Thyroid gland (tissue), 4 donors: ENCODE data around the gene AKAP6. TPM values are rescaled to one million over a fixed set of nuclear protein-coding genes. Genes with fewer than 3 reads are reported as not detected.

Experiments
- DNase-seq, 2 donors: peaks; one replicate each; pipeline ENCODE4 v3.0.0-alpha.2; 2019
- H3K27ac ChIP-seq, 3 donors: fragments of 200-600 bp; sonication (generic); 1 replicate in 2 of 3; 2 replicates in 1 of 3; pipeline ENCODE4 v1.5.1; 2016 to 2019; ENCODE audit warnings: mild to moderate bottlenecking in 1 of 3, moderate library complexity in 1 of 3
- H3K27me3 ChIP-seq: fragments of 200-600 bp; sonication (generic); one replicate; pipeline ENCODE4 v1.5.1; 2019
- H3K36me3 ChIP-seq, 2 donors: fragments of 200-600 bp; sonication (generic); one replicate each; pipeline ENCODE4 v1.5.1; 2016 to 2019
- H3K4me1 ChIP-seq, 2 donors: fragments of 200-600 bp; sonication (generic); one replicate each; pipeline ENCODE4 v1.5.1; 2017 to 2019
- H3K4me3 ChIP-seq, 3 donors: fragments of 200-600 bp; sonication (generic); replicated peaks in 1 of 3; 1 replicate in 2 of 3; 2 replicates in 1 of 3; pipeline ENCODE4 v1.5.1; 2016; ENCODE audit warnings: mild to moderate bottlenecking in 1 of 3
- H3K9me3 ChIP-seq: fragments of 200-600 bp; sonication (generic); one replicate; pipeline ENCODE4 v1.5.1; 2017
- POLR2A ChIP-seq, 2 donors: fragments of 450-650 bp; IDR thresholded peaks; one replicate each; pipeline ENCODE4 v1.6.1; 2017; ENCODE audit warnings: antibody characterized with exemption in 2 of 2, mild to moderate bottlenecking in 2 of 2, moderate library complexity in 1 of 2
- WGBS, 2 donors: methylation state at CpG; one replicate each; pipeline ENCODE4 v1.1.5; 2017; 5-methylcytosine and 5-hydroxymethylcytosine counted together
- intact Hi-C: fragments of 100-400 bp; cut with DNase I; formaldehyde crosslinking; loops from one replicate; pipeline ENCODE4 v1.15.1; 2023
- total RNA-seq, 4 donors: library from RNA; depleted of rRNA; stranded (reverse); fragments of >200 nt; gene quantifications; one replicate each; pipeline ENCODE4 v1.2.3, GENCODE V29; 2016
- TF ChIP-seq, protein P1 (sequence below), 6 experiments: fragments of 200-600 bp in 3 of 6; fragments of 450-650 bp in 3 of 6; sonication (generic) in 3 of 6; IDR thresholded peaks; one replicate each; pipeline ENCODE4 v1.5.1; 2016 to 2019; ENCODE audit warnings: antibody characterized with exemption in 6 of 6, mild to moderate bottlenecking in 2 of 6, inconsistent platforms in 1 of 6, moderate library complexity in 1 of 6

Gene AKAP6
- total RNA-seq, 4 donors from 2014 or later = 13.0 to 34.5 (median 22.7) TPM

DNA sequence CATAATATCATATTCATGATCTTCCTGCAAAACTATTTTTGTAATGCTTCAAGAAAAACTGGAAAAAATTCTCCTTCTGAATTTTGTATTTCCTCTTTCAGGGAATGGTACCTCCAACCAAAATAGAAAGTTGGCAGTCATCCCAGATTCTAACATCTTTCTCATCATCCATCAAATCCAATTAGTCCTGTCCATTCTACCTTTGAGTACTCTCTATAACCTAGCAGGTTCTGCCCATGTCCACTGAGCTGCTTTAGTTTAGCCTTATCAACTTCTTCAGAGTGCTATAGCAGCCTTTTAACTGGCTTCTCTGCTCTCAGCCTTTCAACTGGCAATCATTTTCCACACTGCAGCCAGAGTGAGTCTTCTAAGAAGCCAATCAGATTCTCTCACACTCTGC, 236.2 kb downstream of the AKAP6 start:
- peaks cover 0 to 7% of the 10 kb centered on the region in 2 donors for H3K4me1 ChIP-seq
- H3K36me3 ChIP-seq = no peaks in the 10 kb centered on the region
- no peak for DNase-seq
- TF ChIP-seq, protein P1, sequence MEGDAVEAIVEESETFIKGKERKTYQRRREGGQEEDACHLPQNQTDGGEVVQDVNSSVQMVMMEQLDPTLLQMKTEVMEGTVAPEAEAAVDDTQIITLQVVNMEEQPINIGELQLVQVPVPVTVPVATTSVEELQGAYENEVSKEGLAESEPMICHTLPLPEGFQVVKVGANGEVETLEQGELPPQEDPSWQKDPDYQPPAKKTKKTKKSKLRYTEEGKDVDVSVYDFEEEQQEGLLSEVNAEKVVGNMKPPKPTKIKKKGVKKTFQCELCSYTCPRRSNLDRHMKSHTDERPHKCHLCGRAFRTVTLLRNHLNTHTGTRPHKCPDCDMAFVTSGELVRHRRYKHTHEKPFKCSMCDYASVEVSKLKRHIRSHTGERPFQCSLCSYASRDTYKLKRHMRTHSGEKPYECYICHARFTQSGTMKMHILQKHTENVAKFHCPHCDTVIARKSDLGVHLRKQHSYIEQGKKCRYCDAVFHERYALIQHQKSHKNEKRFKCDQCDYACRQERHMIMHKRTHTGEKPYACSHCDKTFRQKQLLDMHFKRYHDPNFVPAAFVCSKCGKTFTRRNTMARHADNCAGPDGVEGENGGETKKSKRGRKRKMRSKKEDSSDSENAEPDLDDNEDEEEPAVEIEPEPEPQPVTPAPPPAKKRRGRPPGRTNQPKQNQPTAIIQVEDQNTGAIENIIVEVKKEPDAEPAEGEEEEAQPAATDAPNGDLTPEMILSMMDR (IDR thresholded peaks at IDR 0.05) = no peak
- TF ChIP-seq POLR2A (IDR thresholded peaks at IDR 0.05) = no peak
- H3K9me3 ChIP-seq = no peaks in the 10 kb centered on the region
- no peaks in the 10 kb centered on the region for H3K27me3 ChIP-seq
- no peak overlapping the region for H3K4me3 ChIP-seq
- intact Hi-C loops = no loop called here
- no peak overlapping the region for H3K27ac ChIP-seq

DNA sequence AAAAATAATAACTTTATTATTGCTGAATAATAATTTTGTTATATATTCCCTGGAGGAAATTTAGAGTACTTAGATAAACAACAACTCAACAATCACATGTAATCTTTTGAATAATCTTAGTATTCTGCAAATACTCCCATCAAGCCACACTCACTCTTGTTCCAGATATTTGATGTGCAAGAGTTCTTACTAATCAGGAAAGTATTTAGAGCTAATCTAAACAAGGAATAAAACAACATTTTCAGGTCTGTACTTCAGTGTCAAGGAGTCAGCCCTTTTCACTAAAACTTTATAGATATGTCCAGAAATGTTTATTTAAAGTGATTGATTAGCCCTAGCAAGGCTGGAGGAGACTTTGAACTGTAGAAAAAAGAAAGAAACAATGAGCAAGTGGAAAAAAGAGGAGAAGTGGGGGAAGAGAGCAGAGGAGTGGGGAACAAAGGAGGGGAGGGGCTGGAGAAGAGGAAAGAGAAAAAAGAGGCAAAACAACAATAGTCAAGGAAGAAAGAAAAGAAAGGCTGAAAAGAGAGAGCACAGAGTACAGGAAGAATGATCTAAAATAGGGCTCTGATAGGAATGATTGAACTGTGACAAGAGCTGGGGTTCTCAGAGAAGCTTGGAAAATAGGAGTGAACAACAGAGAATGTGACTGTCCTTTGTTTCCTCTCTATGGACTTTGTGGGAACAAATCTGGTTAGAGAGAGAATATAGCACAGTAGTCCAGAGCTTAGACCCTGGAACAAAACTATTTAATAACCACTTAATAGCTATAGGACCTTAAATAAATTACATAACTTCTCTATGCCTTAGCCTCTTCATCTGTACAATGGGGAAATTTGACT, 238.7 kb downstream of the AKAP6 start:
- TF ChIP-seq, protein P1 (IDR thresholded peaks at IDR 0.05) = no peak
- no peak for TF ChIP-seq POLR2A (IDR thresholded peaks at IDR 0.05)
- Histone ChIP-seq H3K4me1 (peaks cover 0 to 7% of the 10 kb centered on the region in 2 donors), H3K36me3 (no peaks in the 10 kb centered on the region), H3K4me3 (no peak overlapping the region), H3K27me3 (no peaks in the 10 kb centered on the region), H3K9me3 (no peaks in the 10 kb centered on the region), H3K27ac (no peak overlapping the region)
- intact Hi-C loops = no loop called here
- DNase-seq = no peak

- H3K4me1 ChIP-seq = peaks cover 0 to 3% of the 10 kb centered on the region in 2 donors
- intact Hi-C loops = no loop called here
- no peak for DNase-seq
These were observed 242.5 kb downstream of the AKAP6 start for GRCh38 chr14:32571551-32571950.

GRCh38 chr14:32571995-32572866, 243.1 kb downstream of the AKAP6 start:
- Histone ChIP-seq H3K36me3 (no peaks in the 10 kb centered on the region), H3K4me1 (peaks cover 0 to 4% of the 10 kb centered on the region in 2 donors), H3K27ac (no peak overlapping the region), H3K4me3 (no peak overlapping the region), H3K27me3 (no peaks in the 10 kb centered on the region), H3K9me3 (no peaks in the 10 kb centered on the region)
- no peak for DNase-seq
- TF ChIP-seq, protein P1 (IDR thresholded peaks at IDR 0.05) = no peak
- intact Hi-C loops = no loop called here
- WGBS, 2 donors = 66 to 76% methylated on average over 7 of the region's 7 CpGs

More at GRCh38 chr14:32571551-32571950, 242.5 kb downstream of the AKAP6 start:
- 79 to 82% methylated on average over 2 of the region's 2 CpGs for WGBS, 2 donors
- Histone ChIP-seq H3K4me3 (no peak overlapping the region), H3K9me3 (no peaks in the 10 kb centered on the region), H3K36me3 (no peaks in the 10 kb centered on the region), H3K27ac (no peak overlapping the region), H3K27me3 (no peaks in the 10 kb centered on the region)
- TF ChIP-seq, protein P1 (IDR thresholded peaks at IDR 0.05) = no peak
- TF ChIP-seq POLR2A (IDR thresholded peaks at IDR 0.05) = no peak

- Histone ChIP-seq H3K4me1 (peaks cover 0 to 4% of the 10 kb centered on the region in 2 donors), H3K27ac (no peak overlapping the region), H3K9me3 (no peaks in the 10 kb centered on the region), H3K27me3 (no peaks in the 10 kb centered on the region), H3K36me3 (no peaks in the 10 kb centered on the region), H3K4me3 (no peak overlapping the region)
- no peak for DNase-seq
- TF ChIP-seq, protein P1 (IDR thresholded peaks at IDR 0.05) = no peak
- no peak for TF ChIP-seq POLR2A (IDR thresholded peaks at IDR 0.05)
- intact Hi-C loops = no loop called here
These were observed 243.7 kb downstream of the AKAP6 start for GRCh38 chr14:32572867-32573150.
